Right kidney (tissue), 1 donor: ENCODE data around the gene TMEM125.
A peak's percentile ranks its signal among the peaks of the same experiment; 100 is the strongest.

Experiments used
- DNase-seq: peaks from one replicate; pipeline ENCODE4 v3.0.0-alpha.2; 2016

Gene TMEM125

DNA sequence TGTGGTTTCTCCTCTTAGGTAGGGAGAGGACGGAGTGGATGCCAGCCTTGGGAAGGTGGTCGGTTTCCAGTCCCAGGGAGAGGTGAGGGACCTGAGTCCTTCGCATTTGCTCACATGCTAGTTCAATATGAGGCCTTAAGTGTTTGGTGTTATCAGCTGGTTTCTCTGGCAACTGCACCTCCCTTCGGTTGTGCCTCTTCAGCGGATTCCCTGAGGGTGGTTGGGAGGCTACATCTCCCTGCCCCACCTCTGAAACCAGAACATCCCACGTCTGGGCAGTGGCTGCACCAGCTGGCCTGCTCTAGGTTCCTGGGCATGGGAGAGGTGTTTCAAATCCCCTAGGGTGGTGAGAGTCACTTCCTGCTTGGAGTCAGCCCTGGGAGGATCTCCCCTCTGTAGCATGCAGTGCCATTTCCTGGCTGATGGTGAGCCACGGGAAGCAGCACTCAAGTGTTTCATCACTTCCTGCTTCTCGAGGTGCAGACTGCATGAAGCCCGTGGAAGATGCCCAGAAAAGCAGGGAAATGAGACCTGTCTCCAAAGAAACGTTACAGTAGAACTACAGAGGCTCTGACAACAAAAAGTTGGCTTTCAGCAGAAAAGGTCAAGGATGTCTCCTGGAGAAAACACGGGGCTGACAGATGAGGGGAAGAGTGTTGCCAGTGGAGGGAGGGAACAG lies 4.5 kb downstream of the TMEM125 start:
- DNase-seq: no peak

DNA sequence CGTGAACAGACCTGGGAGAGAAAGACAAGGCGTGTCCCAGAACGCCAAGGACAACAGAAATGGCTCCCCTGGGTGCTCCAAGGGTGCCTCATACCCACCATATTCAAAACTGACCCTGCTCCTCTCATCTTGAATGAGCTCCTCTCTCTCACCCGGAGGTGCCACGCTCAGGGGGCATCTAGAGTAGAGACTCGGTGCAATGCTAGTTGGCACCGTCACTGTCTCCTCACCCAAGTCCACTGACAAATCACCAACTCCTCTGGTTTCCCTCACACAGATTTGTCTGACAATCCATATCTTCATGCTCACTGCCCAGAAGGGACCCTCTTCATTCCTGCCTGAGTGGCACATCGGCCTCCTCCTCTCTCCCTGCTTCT lies 5.0 kb downstream of the TMEM125 start:
- DNase-seq: no peak

DNA sequence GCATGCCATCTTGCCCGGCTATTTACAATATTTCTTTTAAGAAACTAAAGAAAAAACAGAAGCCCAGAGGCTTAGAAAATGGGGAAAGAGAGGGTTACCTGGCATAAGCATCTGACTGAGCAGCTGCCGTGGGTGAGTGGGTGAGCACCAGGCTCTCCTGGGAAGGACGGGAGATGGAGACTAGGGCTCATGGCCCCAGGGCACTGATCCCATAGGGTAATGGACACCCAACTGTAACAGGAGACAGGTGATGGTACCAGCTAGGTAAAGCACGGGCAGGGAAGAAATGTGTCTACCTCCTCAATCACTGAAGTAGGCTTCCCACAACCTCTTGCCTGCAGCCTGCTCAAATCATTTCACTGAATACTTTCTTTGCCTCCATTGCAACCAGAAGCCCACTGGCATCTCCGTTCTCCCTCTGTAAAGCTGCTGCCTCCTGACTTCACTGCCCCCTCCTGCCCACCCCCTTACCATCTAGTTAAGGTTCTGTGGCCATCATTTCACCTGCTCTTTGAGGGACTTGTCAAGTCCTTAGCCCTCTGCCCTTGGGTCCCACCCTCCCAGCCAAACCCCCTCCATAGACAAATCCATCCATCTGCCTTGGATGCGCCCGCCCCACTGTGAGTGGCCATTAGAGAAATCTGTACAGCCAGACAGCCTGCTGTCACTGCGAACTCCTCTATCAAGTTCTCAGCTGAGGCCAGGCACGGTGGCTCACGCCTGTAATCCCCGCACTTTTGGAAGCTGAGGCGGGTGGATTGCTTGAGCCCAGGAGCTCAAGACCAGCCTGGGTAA lies 6.2 kb downstream of the TMEM125 start:
- DNase-seq: no peak

DNA sequence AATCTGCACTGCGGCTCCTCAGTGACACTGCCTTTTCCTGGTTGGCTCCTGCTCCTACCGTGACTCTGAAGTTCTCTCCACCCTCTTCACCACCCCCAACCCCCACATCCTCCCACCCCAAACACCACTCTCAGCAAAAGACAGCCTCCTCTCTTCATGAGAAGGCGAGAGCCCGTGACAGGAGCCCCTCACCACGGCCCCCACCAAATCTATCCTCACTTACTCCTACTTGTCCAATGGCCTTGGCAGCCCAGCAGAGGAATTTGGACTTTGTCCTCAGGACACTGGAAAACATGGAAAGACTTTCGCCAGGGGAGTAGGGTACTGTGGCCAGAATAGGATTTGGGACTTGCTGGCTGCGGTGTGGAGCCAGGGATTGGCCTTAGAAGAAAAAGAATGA lies 6.9 kb downstream of the TMEM125 start:
- no peak for DNase-seq

DNA sequence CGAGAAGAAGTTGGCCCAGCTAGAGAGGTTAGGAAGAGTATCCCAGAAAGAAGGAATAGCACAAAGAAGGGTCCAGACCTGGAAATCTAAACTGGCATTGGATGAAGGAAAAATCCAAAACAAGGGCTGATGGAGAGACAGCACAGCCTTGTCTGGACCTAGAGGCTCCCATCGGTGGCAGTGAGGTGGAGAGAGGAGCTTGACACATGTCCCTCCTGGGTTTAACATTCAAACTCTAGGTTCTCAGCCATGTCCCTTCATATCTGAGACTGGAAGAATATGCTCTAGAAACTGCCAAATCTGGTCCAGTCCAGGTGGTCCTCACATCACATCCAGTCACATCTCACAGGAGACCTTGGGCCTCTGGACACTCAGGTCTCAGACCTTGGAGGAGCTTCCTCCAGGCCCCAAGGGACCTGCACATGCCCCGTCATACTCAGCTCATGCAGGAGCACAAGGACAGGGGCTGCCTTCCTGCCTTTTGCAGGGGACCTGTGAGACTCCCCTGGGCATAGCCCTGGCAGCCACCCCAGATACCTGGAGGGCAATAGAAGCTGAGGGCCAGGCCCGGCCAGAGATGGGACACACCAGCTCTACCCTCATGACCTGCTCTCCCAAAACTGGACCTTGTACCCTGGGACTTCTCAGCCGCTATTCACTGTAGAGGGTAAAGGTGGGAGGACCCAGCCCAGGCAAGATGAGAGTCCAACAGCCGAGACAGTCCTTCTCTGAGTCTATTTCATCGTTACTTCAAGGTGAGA lies 7.5 kb downstream of the TMEM125 start:
- DNase-seq: no peak

DNA sequence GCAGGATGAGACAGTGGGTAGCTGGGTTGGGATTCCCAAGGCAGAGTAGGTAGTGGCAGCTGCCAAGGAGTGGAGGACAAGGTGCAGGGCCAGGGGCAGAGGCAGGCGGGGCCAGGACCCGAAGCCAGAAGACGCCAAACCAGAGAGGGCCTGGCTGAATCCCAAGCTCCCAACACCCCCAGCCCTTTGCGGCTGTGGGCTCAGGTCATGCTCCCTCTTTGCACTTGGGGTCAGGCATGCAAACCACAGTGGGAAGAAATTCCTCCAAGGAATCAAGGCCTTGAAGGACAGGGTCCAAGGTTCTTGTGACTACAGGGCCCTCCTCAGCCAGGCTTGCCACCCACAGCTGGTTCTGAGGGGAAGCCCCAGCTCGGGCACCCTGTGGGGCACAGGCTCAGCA lies 9.4 kb downstream of the TMEM125 start:
- no peak for DNase-seq

DNA sequence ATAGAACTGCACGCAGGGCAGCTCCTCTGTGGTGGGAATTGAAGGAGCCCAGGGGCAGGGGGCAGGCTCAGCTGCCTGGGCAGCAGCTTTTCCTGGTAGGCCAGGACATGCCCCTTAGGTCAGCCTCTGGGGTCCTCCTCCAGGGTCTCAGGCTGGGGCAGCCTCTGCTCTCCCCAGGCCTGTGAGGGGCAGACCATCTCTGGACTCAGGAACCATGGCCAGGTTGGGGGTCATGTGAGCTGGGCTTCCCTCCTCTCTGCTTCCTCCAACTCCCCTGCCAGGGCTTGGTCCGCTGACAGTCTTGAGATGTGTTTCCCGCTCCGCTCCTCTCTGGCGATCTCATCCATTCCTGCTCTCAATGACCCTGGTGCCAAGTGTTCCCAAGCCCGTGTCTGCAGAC lies 9.9 kb downstream of the TMEM125 start:
- no peak for DNase-seq

DNA sequence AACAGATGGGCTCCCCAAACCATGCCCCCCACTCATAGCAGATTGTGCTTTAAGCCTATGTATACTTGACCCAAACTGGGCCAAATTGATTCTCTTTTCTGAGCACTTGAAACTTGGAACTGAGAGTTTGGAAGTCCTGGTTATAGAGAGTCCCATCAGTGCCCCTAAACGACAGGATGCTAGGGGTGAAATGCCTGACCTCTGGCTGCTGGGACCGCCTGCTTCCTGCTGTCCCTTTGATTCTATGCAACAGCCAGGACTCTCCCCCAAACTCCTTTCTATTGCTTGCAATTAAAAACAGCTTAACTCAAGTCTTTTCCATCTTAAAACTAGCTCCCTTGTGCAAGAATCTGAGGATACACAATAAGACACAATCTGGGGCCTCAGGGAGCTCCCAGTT lies 10.9 kb downstream of the TMEM125 start:
- no peak for DNase-seq

DNA sequence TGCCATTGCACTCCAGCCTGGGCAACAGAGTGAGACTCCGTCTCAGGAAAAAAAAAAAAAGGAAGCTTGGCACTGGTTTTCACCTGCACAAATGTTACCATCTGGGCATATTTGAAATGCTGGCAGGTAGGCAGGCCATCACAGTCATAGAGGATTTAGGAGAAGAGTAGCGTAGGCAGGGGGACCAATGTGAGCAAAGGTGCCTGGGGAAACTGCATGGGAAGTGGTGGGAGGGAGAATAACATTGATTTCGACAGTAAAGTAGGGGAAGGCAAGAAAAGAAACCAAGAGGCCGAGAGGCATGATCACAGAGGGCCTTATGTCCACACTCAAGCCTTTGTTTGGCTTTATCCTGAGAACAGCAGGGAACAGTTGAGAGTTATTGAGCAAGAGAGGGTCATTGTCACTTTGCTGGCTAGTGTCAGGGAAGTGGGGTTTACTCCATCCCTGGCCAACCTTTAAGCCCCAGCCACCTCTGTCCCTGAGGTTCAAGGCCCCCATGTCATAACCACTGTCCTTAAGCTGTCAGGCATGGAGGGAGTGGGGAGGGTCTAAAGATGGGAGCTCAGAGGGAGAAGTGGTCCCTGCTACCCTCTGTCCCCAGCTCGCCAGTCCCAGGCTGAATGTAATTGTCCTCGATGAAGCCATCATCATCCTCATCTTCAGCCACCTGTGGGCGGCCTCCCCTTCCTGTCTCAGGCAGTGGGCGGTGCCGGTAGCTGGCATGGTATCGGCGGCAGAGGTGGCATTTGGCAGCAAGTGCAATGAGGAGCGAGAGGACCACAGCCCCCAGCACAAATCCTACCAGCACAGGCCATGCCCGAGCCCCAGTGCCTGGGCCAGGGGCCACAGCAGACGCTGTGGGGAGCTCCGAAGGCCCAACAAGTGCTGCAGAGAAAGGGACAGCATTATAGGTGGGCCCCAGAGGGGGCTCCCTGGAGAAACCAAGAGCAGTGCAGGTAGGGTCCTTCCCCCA lies 12.7 kb downstream of the TMEM125 start:
- DNase-seq: no peak

DNA sequence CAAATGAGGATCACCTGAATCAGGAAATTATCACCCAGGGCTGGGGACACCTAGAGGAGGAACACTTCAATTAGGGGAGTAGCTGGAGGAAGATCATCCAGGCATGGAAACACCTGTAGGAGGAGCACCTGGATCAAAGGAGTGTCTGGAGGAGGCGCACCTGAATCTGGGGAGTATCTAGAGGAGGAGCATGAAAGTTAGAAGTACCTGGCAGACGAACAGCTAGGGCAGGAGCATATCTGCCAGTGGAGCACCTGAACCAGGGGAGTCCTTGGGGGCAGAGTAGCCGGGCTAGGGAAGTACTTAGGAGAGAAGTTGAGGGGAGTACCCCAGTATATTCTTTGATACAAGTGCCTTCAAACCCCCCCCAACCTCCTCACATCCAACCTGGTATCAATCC lies 14.3 kb downstream of the TMEM125 start:
- no peak for DNase-seq

DNA sequence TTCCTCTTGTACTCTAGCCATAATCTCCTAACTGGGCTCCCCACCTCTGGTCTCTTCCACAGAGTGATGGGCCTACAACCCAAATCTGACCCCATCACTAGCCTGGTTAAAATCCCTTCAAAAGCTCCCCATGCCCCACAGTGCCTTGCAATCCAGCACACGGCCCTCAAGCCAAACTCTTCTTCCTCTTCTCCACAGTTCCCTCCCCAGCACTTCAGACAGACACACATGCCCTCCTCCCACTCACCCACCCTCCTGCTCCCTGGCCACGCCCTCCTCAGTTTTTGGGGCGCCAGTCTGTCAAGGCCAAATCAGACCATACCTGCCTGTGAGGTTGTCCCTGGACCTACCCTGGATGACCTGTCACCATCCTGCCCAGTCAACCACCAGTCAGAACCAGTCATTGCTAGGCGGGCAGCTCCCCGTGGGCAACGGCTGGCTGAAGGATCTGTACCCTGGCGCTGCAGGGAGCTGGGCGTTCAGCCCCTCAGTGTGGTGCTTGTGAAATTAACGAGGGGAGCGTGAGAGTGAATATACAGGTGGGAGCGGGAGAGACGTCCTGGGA lies 14.8 kb downstream of the TMEM125 start:
- no peak for DNase-seq

DNA sequence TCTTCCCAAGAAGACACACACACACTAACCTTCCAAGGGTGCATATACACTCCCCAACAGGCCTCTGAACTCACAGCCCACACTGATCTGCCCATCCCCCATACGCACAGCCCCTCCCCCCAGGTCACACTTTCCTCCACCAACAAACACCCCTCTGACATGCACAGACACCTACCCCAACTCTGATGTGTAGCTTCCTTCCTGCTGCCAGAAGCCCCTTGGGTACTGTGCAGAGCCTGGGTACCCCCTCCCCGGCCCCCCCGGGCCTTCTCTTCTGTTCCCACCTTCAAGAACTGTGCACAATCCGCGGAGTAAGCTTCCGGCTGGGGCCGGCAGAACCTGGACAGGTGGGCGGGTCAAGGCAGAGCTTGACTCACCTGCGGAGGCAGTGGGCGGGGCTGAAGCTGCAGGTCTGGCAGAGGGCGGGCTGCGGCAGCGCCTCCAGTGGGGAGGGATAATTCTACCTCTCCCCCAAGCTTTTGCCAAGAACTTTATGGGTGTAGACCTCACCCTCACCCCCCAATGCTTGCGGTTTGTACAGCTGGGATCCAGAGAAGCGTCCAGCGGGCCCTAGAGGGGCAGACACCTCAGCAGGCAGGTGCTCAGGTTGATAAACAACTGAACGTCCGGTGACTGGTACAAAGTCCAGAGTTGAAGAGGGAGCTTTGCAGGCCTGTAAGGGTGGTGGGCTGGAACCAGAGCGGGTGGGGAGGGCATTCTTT lies 15.6 kb downstream of the TMEM125 start, which contains the start of gene C1orf210:
C1orf210 (minus strand) TSS at position 313 of the 722 bp plus-strand sequence. CDS start 2,311 bp downstream, outside the sequence.
- peak; percentile 73 for DNase-seq

DNA sequence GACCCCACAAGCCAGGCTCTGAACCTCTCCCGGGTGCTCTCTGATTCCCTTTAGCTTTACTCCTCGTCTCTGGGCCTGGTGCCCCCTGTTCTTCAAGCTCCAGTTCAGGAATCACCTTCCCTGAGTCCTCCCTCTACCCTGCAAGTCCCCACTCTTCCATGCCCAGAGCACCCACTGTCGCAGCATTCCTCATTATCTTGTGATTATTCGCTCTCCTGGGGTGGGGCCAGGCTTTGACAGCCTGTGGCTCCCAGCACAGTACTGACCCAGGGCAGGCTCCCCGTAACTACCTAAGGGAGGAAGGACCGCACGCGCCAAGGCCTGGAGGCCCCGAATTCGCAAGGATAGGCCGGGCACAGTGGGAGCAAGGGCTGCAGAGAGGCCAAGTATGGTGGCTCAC lies 16.3 kb downstream of the TMEM125 start:
- no peak for DNase-seq

DNA sequence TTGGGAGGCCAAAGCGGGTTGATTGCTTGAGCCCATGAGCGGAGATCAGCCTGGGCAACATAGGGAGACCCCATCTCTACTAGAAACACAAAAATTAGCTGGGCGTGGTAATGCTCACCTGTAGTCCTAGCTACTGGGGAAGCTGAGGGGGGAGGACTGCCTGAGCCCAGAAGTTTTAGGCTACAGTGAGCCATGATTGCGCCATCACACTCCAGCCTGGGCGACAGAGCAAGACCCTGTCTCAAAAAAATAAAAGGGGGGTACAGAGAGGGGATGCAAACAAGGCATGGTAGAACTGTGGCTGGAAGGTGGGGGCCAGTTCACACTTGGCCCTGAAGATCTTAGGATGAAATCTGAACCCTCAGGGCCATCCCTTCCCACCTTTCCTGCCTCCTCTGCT lies 16.8 kb downstream of the TMEM125 start:
- no peak for DNase-seq

DNA sequence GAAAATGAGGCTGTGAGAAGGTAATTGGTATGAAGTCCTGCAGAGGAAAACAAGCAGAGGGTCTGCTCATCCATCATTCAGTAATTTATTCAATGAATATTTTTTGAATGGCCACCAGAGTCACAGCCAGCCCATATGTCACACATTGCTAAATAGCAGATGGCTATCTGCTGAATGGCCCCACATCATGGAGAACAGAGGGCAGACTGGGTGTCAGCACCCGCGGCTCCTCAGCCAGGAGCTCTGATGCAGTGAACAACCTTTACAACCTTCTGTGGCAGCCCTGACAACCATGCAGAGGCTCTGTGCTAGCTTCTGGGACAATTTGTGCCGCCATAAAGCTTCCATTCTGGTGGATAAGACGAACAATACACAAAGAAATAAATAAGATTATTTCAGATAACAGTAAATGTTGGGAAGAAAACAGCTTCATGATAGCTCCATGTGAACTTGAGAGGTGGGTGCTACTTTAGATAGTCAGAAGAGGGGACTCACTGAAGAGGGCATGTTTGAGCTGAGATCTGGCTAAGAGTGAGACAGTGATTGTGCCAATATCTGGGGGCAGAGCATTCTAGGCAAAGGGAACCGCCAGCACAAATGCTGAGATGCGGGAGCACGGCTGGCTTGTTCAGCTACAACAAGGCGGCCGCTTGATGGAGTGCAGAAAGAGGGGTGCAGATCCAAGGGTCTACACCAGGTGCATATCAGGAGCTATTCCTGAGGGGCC lies 18.4 kb downstream of the TMEM125 start:
- DNase-seq: no peak

DNA sequence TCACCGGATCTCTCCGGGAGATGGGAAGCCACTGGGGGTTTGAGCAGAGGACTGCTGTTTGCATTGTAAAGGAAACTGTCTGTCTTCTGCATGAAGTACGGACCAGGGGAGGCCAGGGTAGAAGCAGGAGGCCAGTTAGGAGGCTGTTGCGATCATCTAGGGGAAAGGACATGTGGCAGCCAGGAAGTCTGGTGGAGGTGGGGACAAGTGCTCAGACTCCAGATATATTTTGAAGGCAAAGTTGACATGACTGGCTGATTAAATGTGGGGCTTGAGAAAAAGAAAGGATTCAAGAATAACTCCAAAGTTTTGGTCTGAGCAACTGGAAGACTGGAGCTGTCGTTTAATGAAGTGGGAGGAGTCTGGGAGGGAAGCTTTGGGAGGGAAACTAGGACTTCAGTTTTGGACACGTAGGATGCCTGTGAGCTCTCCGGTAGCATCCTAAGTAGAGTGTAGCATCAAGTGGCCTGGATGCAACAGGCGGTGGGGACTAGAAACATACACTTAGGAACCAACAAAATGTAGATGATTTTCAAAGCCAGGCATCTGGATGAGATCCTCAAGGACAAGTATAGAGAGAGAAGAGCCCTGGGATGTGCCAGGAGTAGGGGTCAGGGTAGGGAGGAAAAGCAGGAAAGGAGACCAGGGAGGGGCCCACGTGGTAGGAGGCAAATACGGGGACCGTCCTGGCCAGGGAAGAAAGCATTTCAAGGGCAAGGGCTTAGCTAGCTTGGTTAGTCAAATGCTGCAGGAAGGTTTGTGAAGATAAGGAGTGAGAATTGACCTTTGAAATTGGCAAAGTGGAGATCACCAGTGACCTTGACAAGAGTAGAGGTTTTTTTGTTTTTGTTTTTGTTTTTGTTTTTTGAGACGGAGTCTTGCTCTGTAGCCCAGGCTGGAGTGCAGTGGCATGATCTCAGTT lies 19.3 kb downstream of the TMEM125 start:
- no peak for DNase-seq

DNA sequence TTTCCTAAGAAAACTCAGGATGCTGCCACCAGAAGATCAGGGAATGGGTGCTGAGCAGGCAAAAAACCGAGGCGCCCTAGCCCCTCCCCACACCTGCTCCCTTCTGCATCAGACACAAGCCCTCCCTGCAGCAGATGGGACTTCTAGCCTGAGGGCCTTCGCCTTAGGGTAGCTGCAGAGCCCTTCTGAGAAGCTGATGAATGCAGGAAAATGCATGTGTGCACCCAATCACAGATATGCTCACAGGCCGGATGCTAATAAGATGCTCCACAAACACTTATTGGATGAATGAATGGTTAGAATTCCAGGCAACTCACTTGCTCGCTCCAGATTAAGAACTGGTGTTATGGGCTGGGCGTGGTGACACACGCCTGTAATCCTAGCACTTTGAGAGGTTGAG lies 22.4 kb downstream of the TMEM125 start:
- DNase-seq: no peak

DNA sequence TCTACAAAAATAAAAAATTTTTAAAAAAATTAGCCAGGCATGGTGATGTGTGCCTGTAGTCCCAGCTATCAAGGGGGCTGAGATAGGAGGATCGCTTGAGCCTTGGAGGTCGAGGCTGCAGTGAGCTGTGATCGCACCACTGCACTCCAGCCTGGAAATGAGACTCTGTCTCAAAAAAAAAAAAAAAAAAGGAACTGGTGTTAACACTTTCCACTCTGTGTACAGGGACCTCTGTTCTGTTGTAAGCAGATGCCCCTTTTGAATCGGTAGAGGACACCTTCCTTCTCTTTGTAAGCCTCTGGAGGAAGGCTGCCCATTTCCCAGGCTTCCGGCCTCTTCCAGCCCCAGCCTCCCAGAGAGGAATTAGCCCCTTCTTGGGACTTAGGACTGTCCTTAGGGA lies 22.9 kb downstream of the TMEM125 start:
- DNase-seq: no peak

DNA sequence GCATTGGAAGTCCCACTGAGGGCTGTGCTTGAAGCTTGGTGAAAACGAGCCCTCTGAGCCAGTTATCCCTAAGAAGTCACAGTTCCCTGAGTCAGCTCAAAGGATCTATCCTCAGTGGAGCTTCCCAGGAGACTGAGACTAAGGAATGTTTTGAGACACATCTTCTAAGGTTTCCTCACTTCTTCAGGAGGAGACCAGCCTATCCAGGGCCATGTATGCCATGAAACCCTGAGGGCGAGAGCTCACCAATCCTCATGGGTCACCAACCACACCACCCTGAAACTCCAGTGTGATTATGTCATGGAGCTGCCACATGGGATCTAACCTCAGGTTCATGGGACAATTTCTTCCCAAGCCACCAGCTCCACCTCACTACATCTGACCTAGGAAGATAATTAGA lies 23.4 kb downstream of the TMEM125 start:
- DNase-seq: no peak
